Endometrium (tissue), 2 donors: ENCODE measurements around the gene REEP5.

Experiments
- FAIRE-seq: peaks from 2 replicates; lab custom pipeline; 2012; peaks lifted over from hg19 to GRCh38; lab: Jason Lieb, UNC
- donor health status: control.
- donor health status: control.

The REEP5 gene

DNA sequence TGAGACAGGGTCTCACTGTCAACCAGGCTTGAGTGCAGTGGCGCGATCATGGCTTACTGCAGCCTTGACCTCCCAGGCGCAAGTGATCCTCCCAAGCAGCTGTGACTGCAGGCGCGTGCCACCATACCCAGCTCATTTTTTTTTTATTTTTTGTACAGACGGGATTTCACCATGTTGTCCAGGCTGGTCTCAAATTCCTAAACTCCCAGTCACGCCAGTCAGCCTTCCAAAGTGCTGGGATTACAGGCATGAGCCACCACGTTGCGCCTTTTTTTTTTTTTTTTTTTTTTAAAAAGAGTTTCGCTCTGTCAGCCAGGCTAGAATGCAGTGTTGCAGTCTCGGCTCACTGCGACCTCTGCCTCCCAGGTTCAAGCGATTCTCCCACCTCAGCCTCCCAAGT lies 88.1 kb downstream of the REEP5 start:
- FAIRE-seq, result no peak

DNA sequence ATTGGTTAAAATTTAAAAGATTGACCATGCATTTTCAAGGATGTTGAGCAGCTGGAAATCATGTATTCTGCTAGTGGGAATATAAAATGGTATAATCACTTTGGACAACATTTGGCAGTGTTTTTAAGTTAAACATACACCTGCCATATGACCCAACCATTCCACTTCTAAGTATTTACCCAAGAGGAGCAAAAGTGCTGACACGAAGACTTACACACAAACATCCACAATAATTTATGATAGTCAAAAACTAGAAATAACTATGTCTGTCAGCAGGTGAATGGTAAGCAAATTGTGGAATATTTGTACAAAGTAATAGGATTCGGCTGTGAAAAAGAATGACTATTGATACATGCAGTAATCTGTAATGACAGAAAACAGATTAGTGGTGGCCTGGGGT lies 91.6 kb downstream of the REEP5 start:
- no peak for FAIRE-seq
